Nucleus accumbens (tissue), 56 donors: Measurements from ENCODE around the gene MZF1.

Experiments used
- DNase-seq, 56 donors: peaks; one replicate each; lab custom pipeline; 2025; lab: John Stamatoyannopoulos, UW

MZF1 gene

DNA sequence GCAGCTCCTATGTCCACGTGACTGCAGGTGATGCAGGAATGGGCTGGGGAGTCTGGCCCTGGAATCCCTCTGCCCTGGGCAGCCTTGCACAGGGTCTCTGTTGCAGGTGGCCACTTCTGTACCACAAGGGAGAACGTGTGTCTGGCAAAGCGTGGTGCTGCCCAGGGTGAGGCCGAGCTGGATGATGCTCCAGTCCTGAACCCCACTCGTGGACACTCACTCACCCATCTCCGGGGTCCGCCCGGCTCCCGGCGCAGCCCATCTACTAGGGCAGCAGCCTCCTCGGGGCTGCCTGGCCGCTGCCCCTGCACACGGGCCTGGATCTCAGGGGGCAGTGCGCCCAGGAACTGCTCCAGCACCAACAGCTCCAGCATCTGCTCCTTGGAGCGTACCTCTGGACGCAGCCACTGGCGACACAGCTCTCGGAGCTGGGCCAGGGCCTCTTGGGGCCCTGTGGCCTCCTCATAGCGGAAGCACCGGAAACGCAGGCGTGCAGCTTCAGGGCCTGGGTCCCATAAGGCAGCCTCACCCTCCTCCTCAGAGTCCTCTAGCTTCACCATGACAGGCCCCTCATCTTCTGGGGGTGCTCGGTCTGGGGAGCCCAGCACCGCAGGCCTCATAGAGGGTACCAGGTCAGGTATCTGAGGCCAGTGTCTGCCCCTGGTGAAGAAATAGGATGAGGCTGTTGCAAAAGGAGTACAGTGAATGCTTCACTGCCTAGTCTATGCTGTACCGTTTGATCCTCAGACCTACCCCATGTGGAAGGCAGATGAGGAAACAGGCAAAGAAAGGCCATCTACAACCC lies 2.2 kb downstream of the MZF1 start:
- DNase-seq = no peak

DNA sequence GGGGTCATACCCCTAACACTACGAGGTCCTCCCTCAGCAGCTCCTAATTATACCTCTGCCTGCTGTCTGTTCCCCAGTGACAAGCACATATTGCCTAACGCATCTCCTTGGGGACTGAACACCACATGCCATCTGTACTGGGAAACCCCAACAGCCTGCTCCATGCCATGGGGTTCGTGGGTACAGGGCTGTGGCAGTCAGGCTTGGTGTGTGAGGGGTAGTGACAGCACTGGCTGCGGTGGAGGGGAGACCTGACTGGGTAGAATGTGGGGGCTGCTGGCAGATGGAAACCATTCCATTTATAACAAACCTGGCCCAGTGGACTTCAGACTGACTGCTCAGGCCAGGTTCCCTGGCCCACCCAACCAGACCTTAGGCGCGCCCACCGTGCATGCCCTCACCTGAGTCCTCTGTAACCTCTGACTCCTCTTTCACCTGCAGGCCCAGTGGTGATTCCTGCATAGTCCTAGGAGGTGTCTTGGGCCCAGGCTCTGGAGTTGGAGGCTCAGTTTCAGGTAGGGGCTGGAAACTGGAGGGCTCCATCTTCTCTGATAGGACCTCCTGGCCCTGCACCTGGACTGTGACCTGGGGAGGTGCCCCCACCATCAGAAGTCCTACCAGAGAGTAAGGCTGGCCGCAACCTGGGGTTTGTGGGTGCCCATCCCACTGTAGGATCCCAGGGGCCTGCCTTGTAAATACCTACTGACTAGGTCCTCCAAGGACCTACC lies 3.0 kb downstream of the MZF1 start:
- DNase-seq = no peak

DNA sequence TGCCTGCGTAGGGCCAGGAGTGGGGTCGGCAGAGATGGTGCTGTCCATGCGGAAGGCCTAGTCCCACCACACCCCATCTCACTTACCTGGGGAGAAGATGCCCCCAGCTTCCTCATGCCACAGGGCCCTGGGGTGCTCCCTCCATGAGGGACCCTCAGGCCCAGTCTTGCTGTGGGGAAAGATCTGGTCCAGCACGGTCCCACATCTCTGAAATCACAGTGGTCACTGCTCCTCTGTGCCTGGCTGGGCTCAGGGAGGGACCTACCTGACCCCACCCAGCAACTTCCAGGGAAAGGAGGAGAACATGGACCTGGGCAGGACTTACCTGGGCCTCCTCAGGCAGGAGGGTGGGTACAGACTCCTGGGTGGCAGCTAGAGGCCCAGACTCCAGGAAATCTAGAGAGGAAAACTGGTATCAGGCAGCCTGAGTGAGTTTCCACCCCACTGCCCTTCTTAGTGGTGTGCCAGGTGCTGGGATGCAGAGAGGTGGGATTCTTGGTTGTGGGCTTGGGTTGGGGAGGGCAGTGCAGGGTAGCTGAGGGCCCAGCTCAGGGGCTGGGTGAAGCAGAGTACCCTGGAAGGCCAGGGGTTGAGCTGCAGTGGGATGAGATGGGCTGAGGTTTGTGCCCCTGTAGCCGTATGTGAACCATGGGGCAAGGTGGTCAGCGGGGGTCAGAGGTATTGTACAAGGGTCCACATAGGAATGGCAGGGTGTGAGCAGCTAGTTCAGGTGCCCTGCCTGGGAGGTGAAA lies 3.8 kb downstream of the MZF1 start:
- no peak for DNase-seq

DNA sequence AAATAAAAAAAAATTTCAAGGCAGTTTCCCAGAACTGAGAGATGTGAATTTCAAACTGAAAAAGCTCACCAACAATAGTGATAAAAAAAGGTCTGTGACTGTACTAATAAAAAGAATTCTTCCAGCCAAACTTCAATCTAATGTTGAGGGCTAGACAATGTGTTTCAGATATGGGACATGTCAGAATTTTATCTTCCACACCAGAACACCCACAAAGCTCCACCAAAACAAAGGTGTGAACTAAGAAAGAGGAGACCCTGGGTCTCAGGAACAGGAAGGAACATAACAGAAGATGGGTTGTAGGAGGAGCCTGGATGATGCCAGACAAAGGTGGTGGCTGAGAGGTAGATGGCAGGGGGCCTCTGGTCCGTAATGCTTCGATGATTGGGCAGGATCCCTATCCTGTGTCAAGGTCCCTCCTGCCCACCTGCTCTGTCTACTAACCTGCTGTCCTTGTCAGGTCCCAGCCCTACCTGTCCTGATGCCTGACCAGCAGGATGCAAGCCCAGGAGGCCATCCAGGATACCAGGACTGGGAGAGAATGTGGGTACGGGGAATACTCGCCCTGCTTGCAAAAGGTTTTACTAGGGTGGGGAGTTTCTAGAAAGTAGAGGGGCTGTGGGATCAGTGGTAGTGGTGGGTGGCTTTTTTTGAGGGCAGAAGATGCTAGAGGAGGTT lies 4.5 kb downstream of the MZF1 start:
- no peak for DNase-seq

DNA sequence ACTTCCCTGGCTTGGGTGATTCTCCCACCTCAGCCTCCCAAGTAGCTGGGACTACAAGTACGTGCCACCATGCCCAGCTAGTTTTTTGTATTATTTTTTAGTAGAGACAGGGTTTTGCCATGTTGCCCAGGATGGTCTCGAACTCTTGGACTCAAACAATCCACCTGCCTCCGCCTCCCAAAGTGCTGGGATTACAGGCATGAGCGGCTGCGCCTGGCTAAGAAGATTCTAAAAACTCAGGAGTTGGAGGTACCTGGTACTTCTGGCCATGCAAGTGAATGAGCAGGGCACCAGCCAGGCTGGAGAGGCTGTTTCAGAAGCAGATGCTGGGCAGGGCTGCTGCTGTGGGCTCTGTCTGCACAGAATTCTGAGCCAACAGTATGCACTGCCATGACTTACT lies 6.1 kb downstream of the MZF1 start:
- DNase-seq = no peak

DNA sequence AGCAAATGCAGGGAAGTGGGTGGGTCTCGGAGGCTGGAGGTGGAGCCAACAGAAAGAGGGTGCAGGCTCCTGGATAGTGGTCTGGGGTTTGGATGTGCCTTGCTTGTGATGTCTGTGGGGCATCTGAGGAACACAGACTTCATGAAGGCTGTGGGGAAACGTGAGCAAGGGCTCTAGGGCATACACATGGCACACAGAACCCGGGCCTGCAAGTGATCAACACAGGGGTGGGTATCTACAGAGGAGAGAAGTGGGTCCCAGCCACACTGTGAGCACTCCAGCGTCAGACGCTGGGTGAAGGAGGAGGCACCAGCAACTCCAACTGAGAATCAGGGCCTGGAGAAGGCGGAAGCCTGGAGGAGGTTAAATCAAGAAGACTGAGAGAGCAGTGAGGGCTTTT lies 9.3 kb downstream of the MZF1 start:
- DNase-seq = no peak

DNA sequence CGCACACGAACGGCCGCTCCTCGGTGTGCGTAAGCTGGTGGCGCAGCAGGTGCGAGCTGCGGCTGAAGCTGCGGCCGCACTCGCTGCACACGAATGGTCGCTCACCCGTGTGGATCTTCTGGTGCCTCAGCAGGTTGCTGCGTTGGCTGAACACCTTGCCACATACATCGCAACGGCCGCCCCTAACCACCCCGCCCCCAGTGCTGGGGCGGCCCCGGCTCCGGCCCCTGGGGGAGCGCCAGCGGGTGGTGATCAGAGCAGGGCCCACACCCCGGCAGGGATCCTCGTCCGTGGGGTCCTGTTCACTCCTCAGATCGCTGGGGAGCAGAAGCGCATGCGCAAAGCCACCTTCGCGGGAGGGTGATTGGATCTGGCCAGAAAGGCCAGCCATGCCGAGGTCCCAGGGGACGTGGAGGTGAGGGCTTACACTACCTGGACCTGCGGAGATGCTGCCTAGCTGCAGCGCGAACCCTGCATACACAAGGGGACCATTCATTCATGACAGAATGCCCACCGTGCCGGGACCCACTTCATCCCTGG lies 10.0 kb downstream of the MZF1 start:
- no peak for DNase-seq

DNA sequence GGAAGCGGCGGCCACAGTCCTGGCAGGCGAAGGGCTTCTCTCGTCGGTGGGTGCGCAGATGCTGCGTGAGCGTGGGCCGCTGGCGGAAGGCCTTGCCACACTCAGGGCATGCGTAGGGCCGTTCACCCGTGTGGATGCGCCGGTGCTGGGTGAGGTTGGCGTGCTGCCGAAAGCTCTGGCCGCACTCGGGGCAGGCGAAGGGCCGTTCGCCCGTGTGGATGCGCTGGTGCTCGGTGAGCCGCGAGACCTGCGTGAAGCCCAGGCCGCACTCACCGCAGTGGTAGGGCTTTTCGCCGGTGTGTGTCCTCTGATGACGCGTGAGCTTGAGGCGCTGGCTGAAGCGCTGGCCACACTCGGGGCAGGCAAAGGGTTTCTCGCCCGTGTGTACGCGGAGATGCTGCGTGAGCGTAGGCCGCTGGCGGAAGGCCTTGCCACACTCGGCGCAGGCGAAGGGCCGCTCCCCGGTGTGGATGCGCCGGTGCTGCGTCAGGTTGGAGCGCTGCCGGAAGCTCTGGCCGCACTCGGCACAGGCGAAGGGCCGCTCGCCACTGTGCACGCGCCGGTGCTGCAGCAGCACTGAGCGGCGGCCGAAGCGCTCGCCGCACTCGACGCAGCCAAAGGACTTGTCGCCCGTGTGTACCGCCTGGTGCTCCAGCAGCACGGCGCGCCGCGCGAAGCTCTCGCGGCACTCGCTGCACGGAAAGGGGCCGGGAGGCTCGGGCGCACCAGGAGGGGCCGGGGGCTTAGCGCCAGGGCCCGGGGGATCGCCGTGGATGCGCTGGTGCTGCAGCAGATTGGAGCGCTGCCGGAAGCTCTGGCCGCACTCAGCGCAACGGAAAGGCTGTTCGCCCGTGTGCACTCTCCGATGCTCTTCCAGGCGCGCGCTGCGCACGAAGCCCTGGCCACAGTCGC lies 10.8 kb downstream of the MZF1 start:
- no peak for DNase-seq

DNA sequence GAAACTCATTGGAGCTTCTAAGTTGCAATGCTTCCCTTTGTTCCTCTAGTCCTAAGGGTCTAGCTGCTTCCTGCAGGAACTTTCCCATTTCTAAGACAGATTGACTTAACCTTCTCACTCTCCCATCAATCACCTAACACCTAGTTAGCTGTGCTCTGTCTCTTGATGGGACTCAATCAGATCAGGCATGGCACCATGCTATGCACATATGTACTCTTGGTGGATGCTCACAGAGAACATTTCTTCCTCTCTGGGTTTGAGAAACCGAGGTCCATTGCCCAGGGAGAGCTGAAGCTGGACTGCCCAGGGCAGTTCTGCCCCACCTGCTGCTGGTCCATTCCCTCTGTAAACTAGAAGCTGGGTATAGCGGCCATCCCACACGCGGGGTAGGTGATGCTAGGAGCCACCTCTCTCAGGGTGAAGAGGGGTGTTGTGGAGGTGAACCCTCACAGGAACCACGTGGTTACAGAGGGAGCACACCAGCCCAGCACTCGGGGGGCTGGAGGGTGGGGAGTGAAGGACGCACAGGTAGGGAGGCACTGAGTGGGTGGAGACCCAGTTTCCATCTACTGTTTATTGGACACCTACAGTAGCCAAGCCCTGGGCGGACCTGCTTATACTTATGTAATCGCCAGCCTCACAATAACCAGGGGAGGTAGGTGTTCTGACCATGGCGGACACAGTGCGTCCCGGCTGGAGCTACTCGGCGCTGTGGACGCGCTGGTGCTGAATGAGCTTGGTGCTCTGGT lies 11.6 kb downstream of the MZF1 start:
- DNase-seq = no peak

DNA sequence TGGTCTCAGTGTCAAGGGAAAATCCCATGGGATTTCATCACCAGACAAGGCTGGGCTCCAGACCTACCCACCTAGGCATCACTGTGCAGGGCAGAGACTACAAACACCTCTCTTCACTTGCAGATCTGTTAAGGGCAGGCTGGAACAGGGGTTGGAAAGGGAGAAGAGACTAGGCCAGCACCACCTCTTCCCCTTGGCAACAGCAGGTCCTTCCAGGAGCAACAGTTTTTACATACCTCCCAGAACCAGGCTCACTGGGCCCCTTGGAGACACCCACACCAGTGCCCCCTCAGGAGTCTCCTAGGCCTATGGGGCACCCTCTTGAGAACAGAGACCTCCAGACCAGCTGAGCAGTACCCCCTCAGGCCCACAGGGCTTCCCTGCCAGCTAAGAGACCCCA lies 12.2 kb downstream of the MZF1 start:
- no peak for DNase-seq

DNA sequence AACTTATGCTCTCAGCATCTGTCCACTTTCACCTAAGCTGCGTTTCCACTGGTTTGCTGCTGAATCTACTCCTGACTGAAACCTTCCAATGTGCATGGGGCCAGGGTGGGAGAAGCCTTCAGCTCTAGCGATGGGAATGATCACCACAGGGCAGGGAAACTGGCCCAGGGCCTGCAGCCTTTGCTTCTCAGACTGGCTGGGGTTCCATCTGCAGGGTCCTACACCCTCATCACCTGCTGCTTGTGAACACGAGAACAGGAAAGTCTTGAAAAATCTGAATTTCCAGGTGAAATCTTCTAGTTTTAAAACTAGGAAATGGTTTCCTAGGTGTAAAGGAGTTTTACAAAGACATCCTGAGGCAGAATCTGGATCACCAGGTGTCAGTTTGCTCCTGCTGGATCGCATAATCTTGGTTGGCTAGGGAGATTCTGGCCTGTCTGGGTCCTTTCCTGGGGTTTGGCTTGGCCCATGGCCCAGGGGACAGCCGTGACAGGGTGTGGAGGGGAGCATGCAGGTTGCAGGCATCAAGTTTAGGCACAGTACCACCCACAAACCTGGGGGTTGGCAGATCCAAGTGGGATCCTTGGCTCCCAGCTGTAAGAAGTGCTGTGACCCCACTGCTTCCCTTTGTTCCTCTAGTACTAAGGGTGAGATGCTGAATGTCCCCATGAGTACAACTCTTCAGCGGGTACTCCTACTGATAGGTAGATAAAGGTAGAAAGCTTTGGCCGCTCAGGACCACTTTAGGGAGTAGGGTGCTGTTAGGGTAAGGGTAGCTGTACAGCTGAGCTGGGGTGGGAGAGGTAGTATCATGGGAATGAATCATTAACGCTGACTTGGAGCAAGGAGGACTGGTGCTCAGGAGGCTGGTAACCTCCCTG lies 12.9 kb downstream of the MZF1 start:
- no peak for DNase-seq

DNA sequence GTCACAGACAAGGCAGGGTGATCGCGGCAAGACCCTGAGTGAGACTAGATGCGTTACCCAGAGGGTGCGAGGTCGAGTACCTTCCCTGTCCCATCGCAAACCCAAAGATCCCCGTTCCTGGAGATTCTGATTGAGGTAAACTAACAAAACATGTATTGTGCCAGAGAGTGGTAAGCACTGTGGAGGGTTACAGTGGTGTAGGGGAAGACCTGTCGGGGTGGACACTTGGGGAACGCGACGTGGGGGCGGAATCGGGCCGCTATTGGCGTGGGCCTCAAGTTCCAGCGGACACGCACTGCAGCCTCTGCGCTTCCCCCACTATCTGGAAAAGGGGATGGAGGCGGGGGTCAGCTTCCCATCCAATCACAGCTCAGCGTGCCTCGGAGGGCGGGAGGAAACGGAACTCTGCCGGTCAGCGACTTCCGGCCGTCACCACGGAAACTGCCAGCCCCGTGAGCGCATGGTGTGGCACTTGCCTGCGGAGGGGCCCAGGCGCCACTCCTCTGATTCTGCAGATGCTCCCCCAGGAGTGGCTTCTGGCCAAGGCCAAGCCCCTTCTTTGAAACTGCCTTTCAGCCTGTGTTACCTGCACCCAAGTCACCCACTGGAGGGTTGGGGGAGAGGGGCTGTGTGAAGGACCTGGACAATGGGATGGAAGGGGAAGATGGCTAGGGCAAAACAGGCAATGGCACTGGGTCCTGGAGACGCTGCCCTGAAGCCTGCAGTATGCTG lies 13.7 kb downstream of the MZF1 start:
- no peak for DNase-seq

DNA sequence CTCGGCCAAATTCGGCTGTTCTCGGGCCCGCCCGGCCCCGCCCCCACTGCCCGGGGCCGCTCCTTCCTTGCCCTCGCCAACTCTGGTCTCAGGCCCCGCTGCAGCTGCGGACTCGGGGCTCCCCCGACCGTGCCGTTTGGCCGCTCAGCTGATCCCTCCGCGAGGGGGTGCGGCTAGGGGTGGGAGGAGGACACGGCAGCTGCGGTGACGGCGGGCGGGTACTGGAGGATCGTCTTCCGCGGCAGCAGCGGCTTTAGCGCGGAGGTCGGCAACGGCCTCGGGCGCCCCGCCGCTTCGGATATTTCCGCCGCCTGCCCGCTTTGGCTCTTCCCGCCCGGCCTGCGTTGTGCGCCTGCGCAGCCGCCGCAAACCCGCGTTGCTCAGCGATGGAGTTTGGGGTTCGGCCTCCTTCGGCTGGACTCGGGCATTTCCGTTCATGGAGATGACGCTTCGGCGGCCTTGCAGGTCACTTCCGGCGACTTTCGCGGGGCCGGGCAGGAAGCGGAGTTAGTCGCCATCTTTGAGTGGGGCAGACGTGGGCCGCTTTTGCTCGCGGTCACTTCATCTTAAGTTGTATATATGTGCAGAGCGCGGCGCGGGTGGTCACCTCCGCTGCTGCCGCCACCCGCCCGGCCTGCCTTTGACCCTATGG lies 14.4 kb downstream of the MZF1 start:
- no peak for DNase-seq

DNA sequence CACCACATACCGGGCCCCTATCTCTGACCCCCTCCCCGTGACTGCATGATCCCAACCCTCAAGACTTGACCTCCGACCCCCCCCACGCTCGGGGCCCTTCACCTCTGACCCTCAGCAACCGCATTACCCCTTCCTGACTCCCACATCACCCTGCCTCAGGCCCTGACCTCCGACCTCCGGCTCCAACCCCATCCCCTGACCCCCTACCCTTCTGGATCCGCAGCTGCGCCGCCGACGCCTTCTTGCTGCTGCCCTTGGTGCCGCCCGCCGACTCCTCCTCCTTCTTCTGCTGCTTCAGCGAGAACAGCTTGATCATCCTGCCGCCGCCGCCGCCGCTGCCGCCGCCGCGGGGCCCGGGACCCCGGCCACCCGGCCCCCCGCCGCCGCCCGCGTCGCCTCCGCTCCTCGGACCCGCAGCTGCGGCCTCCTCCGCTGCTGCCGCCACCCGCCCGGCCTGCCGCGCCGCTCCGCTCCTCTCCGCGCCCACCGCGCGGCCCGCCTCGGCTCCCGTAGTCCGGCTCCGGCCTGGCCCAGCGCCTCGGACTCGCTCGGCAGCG lies 15.0 kb downstream of the MZF1 start, which contains the start of gene UBE2M:
Gene UBE2M (minus strand): TSS at position 546 of the 557 bp plus-strand sequence. CDS start 230 bp downstream, at position 316.
- DNase-seq = no peak

DNA sequence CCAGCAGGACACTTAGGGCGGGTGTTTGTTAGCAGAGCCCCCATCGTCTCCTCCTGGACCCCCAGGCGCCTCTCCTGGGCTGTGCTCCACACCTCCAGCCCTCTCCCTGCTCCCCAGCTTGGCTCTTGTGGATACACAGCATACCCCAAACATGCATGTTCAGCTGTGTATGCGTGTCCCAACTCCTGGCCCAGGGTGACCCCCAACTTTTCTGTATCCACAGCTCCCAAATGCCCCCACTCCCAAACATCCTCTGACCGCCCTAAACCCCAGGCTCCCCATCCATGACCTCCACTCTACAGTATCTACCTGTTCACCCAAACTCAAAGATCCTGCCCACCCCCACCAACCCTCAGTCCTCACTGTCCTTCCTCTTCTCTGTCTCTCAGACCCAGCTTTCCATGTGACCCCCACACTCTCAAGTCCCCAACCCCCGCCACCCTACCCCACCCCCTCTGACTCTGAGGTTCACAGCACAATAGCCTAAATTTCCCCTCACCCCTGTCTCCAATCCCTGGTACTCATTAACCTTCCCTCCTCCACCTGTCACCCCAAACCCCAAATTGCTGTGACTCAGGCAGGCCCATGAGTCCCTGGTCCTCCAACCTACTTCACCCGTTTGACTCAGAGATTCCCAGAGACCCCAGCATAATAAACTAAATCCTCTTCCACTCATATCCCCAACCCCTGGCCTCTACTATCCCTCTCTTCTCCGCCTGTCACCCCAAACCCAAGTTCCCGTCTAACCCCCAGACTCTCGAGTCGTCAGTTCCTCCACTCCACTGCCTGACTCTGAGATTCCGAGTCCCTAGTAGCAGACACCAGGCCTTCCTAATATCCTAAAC lies 15.7 kb downstream of the MZF1 start:
- no peak for DNase-seq
